NCI-H128 (cell line): ENCODE data around the gene STIL.
A peak's percentile ranks its signal among the peaks of the same experiment; 100 is the strongest.
"Not testable (repeated sequence)": the region's sequence is repeated elsewhere in the genome, so short reads cannot be mapped to it uniquely, and the experiment has no call there.

Source experiments
- DNase-seq: peaks from one replicate; lab custom pipeline; 2025; ENCODE audit not compliant: unreplicated experiment; lab: John Stamatoyannopoulos, UW

STIL gene

DNA sequence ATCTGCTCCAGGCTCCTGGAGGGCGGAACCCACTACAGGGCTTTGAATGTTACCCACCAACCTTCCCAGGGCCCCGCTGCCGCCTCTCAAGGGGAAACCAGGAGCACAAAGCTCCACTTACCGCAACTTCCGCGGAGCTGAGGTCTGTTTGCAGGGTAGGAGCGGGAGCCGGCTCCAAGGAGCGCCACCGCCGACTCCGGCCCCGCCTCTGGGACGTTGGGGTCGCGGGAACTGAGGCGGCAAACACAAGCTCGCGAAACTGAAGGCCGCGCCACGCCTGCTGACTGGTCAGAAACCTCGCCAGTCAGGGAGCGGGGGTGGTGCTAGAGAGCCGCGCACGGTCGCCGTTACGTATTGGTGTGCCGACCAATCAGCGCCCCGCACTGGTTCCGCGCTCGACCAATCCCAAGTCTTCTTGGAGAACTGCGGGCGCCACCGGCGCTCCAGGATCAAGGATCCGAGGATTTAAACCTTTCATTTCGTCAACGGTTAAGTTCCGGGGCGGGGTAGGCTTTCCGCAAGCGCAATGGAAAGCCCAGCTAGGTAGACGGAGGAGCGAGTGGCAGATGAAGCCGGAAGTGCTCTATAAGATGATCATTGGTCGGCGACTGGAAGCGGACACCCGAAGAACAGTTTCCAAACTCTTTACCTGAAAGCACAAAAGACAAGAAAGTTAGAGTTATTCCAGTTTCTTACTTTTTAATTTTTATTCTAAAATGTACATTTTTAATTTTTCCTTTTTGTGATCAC is at the start of gene STIL:
STIL (minus strand) TSS at position 233 of the 750 bp plus-strand sequence. CDS start 3,828 bp downstream, outside the sequence.
- peak; percentile 99 for DNase-seq

DNA sequence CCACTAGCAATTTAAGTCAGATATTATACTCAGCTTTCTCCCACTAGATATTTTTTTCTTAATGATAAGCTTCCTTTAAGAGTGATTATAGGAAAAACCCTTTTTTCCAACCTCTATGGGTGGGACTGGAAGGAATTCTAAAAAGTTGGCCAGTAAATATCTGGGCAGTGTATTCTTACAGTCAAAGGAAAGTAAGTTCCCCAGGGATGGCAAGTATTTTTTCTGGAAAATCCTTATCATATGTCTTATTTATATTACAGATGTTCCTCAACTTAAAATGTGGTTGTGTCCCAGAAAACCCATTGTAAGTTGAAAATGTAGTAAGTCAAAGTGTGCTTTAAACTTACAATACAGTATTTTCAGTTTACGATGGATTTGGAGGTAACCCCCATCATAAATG is 48.9 kb upstream of the STIL start:
- DNase-seq = no peak

DNA sequence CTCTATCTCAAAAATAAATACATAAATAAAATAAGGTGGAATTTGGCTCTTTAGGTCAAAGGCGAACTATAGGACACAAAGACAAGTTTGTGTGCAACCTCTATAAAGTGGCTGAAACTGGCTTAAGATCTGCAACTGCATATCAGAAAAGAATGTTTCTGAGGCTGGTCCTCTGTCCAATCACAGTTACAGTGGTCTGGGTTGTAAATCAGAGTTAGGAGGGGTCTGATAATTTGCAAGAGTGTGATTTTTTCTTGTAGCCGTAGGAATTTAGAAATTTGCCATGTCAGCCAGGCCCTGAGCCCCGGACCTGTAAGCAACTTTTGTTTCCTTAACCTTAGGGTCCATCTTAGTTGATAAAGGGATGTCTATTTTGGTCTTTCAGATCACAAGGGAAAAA is 47.4 kb upstream of the STIL start:
- no peak for DNase-seq

DNA sequence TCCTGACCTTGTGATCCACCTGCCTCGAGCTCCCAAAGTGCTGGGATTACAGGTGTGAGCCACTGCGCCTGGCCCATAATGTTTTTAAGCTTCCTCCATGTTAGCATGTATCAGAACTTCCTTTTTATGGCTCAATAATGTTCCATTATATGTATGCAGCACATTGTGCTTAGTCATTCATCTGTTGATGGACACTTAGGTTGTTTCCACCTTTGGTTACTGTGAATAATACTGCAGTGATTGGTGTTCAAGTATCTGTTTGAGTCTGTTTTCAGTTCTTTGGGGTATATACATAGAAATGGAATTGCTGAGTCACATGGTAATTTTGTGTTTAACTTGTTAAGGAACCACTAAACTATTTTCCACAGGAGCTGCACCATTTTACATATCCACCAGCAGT is 37.4 kb upstream of the STIL start:
- DNase-seq = no peak

DNA sequence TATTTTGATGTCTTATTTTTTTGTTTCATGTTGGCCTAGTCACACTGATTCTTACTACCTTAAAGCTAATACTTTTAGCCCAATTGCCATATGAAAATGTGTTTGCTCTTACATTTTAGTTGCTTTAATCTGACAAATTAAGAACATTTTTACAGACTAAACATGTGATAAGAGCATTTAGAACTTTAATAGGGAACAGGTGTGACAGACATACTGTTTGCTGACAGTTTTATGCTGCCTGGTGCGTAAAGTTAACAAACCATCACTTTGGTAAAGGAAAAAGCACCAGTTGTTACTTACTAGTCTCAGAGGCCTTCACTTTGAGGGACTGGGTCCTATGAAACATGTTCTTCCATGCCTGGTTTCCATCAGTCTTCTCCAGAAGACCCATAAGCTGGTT is 34.3 kb upstream of the STIL start:
- DNase-seq = no peak

DNA sequence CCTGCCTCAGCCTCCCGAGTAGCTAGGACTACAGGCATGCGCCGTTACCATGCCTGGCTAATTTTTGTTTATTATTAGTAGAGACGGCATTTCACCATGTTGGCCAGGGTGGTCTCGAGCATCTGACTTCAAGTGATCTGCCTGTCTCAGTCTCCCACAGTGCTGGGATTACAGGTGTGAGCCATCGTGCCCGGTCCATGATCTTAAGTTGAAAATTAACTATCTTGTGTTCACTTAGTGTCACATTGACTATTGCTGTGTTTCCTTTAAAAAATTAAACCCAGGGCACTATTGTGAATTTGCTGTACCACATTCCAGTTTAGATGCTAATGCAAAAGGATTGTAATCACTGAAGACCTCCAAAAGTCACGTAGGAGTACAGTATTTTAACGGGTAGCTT is 33.8 kb upstream of the STIL start:
- DNase-seq = no peak

DNA sequence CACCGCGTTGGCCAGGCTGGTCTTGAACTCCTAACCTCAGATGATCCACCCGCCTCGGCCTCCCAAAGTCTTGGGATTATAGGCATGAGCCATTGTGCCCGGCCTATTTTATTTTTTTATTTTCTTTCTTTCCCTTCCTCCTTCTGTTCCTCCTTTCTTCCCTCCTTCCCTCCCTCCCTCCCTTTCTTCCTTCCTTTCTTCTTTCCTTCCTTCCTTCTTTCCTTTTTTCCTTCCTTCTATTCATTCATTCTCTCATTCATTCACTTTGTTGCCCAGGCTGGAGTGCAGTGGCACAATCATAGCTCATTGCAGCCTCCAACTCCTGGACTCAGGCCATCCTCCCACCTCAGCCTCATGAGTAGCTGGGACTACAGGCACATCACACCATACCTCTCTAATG is 33.0 kb upstream of the STIL start:
- DNase-seq = not testable (repeated sequence)

DNA sequence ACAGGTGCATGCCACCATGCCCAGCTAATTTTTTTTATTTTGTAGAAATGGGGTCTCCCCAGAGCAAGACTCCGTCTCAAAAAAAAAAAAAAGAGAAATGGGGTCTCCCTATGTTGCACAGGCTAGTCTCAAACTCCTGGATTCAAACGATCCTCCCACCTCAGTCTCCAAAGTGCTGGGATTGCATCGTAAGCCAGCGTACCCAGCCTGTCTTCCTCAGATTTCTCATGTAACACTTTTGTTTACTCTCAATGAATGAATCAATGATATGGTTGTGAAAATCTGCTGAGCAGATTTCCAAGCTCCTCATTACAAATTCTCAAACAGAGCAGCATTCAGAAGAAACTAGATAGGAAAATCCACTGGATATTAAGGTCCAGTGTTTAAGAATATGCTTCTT is 26.3 kb upstream of the STIL start:
- no peak for DNase-seq

DNA sequence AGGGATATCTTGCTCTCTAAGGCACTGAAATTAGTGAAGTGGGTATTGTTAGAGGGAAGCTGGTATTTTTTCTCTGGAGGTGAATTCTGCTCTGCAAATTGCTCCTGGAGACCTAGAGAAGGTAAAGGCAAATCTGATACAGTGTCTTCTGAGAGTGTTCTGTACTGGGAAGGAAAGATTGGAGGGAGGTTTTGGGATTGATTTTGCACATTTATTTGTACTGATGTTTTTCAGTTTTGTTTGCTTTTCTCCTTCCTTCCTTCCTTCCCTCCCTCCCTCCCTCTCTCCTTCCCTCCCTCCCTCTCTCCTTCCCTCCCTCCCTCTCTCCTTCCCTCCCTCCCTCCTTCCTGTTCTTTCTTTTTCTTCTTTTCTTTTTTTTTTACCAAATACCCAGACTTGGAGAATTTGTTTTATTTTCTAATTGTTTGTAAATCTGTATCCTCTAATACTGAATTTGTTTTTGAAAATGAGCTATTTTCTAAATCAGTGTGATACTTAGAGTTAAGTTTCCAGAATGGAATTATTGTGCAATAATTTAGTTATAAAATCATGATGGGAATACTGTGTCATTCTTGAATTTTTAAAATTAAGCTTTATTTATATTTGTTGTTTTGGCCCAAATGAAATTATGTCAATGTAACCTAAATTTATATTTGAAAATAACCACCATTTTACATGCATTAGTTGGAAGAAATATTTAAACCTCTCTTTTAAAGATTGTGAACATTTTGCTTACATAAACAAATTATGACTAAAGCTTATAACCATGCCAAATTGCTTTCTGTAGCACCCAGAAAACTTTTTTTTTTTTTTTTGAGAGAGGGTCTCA is 24.5 kb upstream of the STIL start:
- no peak for DNase-seq

DNA sequence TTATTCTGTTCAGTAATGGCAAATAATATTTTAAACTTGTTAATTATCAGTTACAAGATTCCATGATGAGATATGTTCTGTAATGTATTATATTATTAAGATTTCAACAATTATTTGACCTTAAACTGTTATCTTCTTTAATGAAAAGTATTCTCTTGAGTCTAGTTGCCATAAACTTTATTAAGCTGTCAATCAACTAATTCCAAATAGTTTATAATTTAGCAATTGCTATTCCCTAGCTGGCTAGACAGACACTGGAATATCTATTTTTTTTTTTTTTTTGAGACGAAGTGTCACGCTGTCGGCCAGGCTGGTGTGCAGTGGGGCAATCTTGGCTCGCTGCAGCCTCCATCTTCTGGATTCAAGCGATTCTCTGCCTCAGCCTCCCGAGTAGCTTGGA is 23.4 kb upstream of the STIL start:
- DNase-seq = no peak

DNA sequence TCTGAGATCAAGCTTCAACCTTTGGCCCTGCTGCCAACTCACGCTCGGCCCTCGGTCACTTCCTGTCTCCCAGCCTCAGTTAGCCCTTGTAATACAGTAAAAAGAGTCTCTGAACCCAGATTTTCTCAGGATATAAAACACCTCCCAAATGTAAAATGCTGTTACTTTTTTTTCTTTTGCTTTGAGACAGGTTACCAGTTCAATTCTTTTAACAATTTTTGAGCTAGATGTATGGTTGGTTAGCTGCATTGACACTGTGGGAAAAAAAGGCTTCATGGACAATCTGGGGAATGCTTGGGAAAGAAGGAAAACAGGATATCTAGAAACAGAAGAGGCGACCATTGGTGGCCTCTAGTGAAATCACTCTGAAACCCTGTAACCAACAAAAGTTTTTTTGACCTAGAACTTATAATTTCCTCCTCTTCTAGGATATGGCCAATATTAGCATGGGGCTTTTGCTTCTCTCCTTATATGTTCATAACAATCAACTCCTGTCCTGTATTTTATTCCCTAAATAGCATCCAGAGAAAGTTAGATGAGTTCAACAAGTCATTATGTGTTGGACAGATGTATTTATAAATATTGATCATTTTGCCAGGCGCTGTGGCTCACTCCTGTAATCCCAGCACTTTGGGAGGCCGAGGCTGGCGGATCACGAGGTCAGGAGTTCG is 21.0 kb upstream of the STIL start:
- no peak for DNase-seq

DNA sequence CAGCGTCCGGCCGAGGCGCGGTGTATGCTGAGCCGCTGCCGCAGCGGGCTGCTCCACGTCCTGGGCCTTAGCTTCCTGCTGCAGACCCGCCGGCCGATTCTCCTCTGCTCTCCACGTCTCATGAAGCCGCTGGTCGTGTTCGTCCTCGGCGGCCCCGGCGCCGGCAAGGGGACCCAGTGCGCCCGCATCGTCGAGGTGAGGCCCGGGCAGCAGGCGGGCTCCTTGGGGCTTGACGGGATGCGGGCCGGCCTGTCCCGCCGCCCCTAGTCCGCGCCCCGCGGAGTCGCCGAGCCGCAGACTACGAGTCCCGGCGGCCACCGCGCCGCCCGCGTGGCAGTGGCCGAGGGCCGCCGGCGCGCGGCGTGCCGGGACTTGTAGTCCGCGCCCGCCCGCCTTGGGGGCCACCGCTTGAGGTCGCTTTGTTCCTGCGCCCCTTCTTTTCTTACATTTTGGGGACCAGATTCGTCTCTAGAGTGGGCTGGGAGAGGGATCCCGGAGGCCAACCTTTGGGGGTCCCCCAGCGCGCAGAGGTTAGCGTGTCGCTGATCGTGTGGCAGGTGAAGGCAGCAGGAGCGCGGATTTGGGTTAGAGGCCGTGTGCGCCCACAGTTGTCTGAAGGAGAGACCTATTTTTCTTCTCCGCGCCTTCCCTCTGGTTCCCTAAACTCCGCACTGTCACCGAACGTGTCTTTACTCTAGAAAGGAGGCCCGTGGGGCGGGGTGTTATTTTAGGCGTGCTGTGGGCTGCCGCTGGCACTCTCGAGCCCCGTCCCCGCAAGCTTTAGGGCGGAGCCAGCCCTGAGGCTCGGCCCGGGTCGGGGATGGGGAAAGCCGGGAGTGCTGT is 20.2 kb upstream of the STIL start:
- DNase-seq = peak; percentile 61

DNA sequence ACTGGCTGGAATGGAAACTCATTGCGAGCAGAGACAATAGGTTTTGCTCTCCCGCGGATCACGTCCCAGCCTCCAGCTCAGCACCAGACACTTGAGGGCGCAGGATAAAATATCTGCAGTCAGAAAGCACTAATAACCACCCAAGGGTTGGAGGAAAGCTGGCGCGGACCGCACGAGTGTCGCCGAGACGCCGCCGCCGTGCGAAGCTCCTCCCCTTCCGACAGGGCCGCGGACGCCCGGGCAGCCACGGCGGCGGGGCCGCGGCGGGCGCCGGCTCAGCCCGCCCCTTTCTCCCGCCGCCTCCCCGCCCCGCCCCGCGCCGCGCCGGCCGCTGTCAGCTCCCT is 19.6 kb upstream of the STIL start, which contains the start of gene CMPK1:
CMPK1 (plus strand) TSS at position 213 of the 344 bp plus-strand sequence. CDS start 156 bp downstream, outside the sequence.
- DNase-seq = peak; percentile 85

DNA sequence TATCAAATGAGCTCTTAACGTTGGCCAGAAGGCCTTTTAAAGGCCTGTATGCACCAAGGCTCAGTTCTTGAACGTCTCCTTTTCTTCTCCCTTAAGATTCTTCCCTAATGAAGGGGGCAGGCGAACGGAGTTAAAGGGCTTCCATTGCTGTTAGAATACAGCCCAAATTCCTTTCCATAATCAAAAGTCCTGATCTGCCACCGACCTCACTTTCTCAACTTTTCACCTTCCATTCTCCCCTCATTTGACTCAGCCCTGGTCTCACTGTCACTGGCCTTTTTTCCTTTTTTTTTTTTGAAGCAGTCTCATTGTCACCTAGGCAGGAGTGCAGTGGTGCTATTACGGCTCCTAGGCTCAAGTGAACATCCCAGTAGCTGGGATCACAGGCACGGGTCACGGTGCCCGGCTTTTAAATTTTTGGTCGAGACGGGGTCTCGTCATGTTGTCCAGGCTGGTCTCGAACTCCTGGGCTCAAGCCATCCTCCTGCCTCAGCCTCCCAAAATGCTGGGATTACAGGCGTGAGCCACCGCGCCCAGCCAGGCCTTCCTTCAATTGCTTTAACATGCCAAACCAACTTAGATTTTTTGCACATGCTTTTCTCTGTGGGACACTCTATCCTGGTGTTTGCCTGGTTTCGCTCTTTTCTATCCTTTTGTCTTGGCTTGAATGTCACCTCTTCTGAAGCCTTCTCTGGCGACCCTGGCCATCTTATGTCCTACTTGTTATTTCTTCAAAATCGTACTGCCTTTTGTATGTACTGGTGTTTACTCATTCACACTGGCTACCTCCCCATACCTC is 19.0 kb upstream of the STIL start:
- no peak for DNase-seq

DNA sequence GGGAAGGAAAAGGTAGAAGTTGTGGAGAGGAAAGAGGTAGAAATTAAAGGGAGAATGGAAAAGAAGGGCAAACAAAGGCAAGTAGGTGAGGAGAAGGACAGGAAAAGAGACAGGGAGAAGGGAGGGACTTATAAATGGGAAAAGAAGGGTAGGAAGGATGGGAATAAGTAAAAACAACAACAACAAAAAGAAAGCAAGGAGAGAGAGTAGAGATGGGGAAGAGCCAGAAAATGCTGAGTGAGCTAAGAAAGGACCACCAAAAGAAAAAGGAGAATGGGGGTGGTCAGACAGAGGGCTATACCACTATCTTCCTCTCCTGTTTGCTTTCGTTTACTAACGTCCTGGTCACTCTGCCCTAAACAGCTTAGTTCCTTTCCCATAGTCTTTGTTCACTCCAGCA is 17.9 kb upstream of the STIL start:
- DNase-seq = no peak

DNA sequence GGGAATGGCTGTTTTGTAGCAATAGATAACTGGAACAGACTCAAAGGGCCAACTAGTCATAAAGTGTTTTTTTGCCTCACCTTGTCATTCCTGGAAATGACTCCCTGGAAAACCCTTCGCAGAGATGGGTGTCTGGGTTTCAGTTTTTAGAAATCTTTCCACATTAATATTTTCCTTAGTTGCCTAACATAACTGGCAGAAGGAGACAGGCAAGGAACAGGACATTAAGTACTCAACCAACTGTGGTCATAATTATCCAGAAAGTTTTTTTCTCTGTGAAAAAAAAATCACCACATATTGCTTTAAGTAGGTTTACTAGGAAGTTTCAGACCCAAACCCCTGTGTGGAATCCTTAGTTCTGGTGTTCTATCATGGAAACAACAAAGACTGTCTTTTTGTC is 16.3 kb upstream of the STIL start:
- no peak for DNase-seq

DNA sequence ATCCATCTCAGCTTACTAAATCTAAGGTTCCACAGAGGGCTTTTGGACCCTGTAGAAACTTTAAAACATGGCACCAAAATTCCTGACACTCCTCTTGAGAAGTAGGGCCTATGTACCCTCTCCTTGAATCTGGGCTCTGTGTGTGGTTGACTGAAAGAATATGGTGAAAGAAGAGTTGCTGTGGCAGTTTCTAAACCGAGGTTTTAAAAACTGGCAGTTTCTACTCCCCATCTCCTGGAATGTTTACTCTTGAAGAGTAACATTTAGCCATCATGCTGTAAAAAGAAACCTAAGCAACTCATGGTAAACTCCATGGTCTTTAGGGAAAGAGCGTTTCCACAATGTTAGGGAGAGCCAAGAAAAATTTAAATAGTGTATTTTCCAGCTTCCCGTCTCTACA is 15.0 kb upstream of the STIL start:
- DNase-seq = no peak

DNA sequence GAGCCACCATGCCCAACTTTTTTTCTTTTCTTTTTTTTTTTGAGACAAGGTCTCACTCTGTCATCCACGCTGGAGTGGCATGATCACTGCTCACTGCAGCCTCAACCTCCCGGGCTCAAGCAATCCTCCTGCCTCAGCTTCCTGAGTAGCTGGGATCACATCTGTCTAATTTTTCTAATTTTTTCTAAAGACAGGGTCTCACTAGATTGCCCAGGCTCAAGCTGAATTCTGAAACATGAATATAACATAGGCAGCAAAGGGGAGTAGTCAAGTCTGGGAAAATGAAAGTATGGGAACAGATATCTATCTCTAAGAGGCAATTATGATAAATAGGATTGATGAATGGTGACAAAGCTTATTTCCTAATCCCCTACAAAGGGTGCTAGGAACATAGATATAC is 12.3 kb upstream of the STIL start:
- DNase-seq = no peak

DNA sequence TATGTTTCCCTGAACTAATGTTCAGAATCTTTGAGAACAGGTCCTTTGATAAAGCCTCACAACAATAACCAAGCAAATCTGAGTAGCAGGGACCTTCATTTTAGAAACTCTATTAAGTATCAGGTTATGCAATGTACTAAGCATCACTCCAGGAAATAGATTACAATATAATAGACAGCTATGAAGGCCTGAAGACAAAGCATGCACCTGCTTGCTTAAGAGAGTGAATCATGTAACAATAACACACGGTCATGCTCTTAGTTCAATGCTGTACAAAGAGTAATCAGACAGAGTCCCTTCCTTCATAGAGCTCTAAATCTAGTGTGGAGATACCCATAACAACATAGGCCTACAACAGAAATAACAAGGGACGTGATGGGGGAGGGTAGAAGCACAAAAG is 11.6 kb upstream of the STIL start:
- no peak for DNase-seq

DNA sequence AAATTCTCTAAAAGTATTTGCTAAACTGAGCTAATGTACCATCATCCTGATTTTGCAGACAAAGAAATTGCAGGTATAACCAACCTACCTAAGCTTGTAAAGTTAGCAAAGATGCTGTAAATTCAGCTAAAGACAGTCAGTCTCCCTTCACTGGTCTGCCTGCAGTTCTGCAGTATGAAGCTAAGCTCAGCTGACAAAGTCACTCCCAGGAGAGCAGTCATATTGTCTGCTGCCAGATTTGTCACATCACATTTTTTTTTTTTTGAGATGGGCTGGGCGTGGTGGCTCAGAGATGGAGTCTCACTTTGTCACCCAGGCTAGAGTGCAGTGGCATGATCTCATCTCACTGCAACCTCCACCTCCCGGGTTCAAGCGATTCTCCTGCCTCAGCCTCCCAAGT is 10.7 kb upstream of the STIL start:
- DNase-seq = no peak
